ENCODE data around the gene CPT1C. TPM values are rescaled to one million over a fixed set of nuclear protein-coding genes. Genes with fewer than 3 reads are reported as not detected.

Gene CPT1C
- total RNA-seq, 6 donors from 2014 or later = 0.46 to 17.2 (median 4.6) TPM; not detected in 2

DNA sequence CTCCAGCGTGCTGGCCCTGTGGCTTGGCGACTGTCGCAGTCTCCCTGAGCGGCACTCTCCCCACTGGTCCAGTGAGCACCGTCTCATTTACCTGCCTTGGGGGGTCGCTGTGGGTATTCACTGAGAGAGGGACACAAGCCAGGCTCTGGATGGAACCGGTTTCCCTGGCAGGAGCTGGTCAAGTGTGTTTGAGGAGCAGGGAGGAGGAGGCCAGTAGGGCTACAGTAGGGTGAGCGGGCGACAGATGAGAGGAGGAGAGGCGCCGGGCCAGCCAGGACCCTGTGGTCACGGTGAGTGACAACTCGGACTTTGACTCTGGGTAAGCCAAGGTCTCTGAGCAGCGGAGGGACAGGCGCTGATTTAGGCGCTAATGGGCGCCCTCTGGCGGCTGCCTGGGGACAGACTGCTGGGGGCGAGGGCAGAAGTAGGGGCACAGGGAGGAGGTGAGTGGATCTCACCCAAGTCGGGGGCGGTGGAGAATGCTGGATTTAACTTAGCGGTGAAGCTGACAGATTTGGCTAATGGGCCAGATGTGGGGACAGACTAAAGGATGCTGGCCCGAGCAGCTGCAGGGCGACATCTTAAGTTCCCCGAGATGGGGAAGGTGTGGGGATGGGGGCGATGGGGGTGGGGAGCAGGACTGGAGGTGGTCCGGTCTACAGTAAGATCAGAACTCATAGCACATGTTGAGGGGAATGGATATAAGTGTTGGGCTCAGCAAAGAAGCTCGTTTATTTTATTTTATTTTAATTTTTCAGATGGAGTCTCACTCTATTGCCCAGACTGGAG, 18.6 kb upstream of the CPT1C start:
- WGBS, 2 donors = 24 to 39% methylated on average over 26 to 28 of the region's 28 CpGs
- Histone ChIP-seq H3K27ac (peak overlapping the region in 3 of 4 donors; percentile 49 to 71 (median 67)), H3K36me3 (no peaks in the 10 kb centered on the region), H3K27me3 (no peaks in the 10 kb centered on the region), H3K4me1 (peaks cover 11 to 23% (median 14%) of the 10 kb centered on the region in 4 donors), H3K4me3 (peak overlapping the region in 1 of 4 donors; percentile 20), H3K9me3 (no peaks in the 10 kb centered on the region)
- peak; percentile 78 to 93 for DNase-seq
- no peak for TF ChIP-seq POLR2A (IDR thresholded peaks at IDR 0.05)
- TF ChIP-seq, protein P1, sequence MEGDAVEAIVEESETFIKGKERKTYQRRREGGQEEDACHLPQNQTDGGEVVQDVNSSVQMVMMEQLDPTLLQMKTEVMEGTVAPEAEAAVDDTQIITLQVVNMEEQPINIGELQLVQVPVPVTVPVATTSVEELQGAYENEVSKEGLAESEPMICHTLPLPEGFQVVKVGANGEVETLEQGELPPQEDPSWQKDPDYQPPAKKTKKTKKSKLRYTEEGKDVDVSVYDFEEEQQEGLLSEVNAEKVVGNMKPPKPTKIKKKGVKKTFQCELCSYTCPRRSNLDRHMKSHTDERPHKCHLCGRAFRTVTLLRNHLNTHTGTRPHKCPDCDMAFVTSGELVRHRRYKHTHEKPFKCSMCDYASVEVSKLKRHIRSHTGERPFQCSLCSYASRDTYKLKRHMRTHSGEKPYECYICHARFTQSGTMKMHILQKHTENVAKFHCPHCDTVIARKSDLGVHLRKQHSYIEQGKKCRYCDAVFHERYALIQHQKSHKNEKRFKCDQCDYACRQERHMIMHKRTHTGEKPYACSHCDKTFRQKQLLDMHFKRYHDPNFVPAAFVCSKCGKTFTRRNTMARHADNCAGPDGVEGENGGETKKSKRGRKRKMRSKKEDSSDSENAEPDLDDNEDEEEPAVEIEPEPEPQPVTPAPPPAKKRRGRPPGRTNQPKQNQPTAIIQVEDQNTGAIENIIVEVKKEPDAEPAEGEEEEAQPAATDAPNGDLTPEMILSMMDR (IDR thresholded peaks at IDR 0.05) = peak; percentile 84 to 95 (median 90)
- ATAC-seq (ENCODE audit: low FRiP score in 2 of 2) = peak; percentile 28 to 32

GRCh38 chr19:49676136-49676783, 14.7 kb upstream of the CPT1C start:
- DNase-seq = peak in 1 of 2 donors; percentile 85
- TF ChIP-seq, protein P1 (IDR thresholded peaks at IDR 0.05) = no peak
- TF ChIP-seq POLR2AphosphoS5 (IDR thresholded peaks at IDR 0.05) = peak; percentile 41 to 54
- TF ChIP-seq EP300 (IDR thresholded peaks at IDR 0.05) = no peak
- TF ChIP-seq POLR2A (IDR thresholded peaks at IDR 0.05) = peak in 3 of 4 donors; percentile 44 to 68 (median 58)
- H3K36me3 ChIP-seq = peaks cover 0 to 4% (median 3%) of the 10 kb centered on the region in 4 donors
- H3K4me3 ChIP-seq = peak overlapping the region; percentile 24 to 100 (median 62)
- H3K27ac ChIP-seq = peak overlapping the region; percentile 91 to 96 (median 92)
- no peaks in the 10 kb centered on the region for H3K27me3 ChIP-seq
- peaks cover 45 to 61% (median 49%) of the 10 kb centered on the region in 4 donors for H3K4me1 ChIP-seq
- WGBS, 2 donors = 1 to 3% methylated on average over 27 of the region's 27 CpGs
- peak; percentile 76 to 79 for ATAC-seq (ENCODE audit: low FRiP score in 2 of 2)
- no peaks in the 10 kb centered on the region for H3K9me3 ChIP-seq

DNA sequence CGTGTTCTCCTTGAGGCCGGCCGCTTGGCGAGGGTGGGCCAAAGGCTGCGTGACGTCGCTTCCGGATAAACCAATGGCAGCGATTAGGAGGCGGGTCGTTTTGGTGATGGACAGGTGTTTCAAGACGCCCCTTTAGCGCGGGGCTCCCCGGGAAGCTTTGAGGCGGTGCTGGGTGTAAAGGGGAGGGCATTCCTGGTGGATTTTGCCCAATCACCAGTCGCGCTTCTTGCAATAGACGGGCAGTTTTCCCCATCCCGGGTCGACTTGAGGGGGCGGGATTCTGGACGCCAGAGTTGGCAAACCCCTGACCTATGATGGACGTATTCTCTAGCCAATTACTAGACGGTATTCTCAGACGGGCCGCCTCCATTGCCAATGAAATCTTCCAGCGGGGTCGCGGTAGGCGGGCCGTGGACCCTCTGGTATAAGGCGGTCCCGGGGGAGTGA, 14.1 kb upstream of the CPT1C start:
- Histone ChIP-seq H3K27ac (peak overlapping the region; percentile 91 to 96 (median 92)), H3K4me3 (peak overlapping the region; percentile 88 to 100 (median 99)), H3K27me3 (no peaks in the 10 kb centered on the region), H3K9me3 (no peaks in the 10 kb centered on the region), H3K36me3 (peaks cover 0 to 10% (median 8%) of the 10 kb centered on the region in 4 donors), H3K4me1 (peaks cover 45 to 59% (median 49%) of the 10 kb centered on the region in 4 donors)
- no peak for TF ChIP-seq POLR2AphosphoS5 (IDR thresholded peaks at IDR 0.05)
- 0 to 1% methylated on average over 12 to 34 of the region's 34 CpGs for WGBS, 2 donors
- ATAC-seq (ENCODE audit: low FRiP score in 2 of 2) = peak; percentile 91 to 96
- peak; percentile 94 to 99 for DNase-seq

DNA sequence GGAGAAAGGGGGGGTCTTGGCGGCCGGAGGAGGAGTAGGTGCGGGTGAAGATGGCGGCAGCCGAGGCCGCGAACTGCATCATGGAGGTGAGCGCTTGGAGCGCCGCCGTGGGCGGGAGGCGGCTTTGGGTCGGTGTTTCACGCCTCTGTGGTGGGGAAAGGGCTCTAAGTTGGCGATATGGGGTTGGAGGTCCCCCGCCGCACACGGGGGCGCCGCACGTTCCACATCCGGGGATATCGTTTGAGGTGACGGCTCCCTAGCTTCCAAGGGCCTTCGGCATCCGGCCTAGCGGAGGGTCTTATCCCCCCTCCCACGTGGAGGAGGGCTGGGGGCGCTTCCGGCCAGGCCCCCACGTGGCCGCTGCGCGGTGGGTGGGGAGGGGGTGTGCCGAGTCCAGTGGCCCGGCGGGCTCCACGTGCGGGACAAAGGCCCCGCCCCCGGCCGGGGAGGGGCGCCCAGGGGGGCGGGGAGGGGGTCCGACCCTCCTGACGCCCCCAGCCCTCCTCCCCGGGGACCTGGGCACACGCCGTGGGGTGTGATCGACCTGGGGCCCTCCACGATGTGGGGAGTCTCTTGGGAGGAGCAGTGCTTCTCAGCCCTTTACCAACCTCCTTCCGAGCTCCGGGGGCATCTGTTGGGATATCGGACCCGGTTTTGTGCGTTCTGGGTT, 13.6 kb upstream of the CPT1C start, which contains the start of gene PRMT1:
Gene PRMT1, plus strand, starts transcription at position 41 of the 670 bp plus-strand sequence. Its CDS starts 10 bp downstream, at position 51.
- WGBS, 2 donors = 1% methylated on average over 26 to 27 of the region's 57 CpGs
- Histone ChIP-seq H3K4me3 (peak within 1 kb of the TSS; percentile 88 to 100 (median 99)), H3K9me3 (no peaks in the 10 kb centered on the region), H3K36me3 (peaks cover under 1 to 15% (median 14%) of the 10 kb centered on the region in 4 donors), H3K27ac (peak within 1 kb of the TSS; percentile 91 to 96 (median 92)), H3K4me1 (peaks cover 40 to 53% (median 44%) of the 10 kb centered on the region in 4 donors), H3K27me3 (no peaks in the 10 kb centered on the region)
- peak in 1 of 2 donors; percentile 32 for ATAC-seq (ENCODE audit: low FRiP score in 2 of 2)
- peak; percentile 59 to 87 for TF ChIP-seq POLR2AphosphoS5 (IDR thresholded peaks at IDR 0.05)
- no peak for TF ChIP-seq EP300 (IDR thresholded peaks at IDR 0.05)
- TF ChIP-seq POLR2A (IDR thresholded peaks at IDR 0.05) = peak in 3 of 4 donors; percentile 64 to 92 (median 84)
- TF ChIP-seq, protein P1 (IDR thresholded peaks at IDR 0.05) = peak in 1 of 6 experiments; percentile 12
- DNase-seq = peak in 1 of 2 donors; percentile 94

Data from upper lobe of left lung (tissue), 6 donors.